Epithelial cell of proximal tubule (primary cell): ENCODE data around the gene POLR1D. TPM values are rescaled to one million over a fixed set of nuclear protein-coding genes. Genes with fewer than 3 reads are reported as not detected.
A peak's percentile ranks its signal among the peaks of the same experiment; 100 is the strongest.

Source experiments
- DNase-seq: peaks from one replicate; pipeline ENCODE4 v3.0.0-alpha.2; 2011; ENCODE audit warnings: low read depth
- H3K4me3 ChIP-seq: 2 replicates; pipeline ENCODE4 v1.5.1; 2011; ENCODE audit warnings: low read depth, mild to moderate bottlenecking, low read length
- CTCF ChIP-seq: conservative IDR thresholded peaks from 2 replicates; pipeline ENCODE4 v1.5.1; 2012; ENCODE audit warnings: low read depth, mild to moderate bottlenecking, low read length
- total RNA-seq: library from RNA; depleted of rRNA; stranded (reverse); fragments of >200 nt; gene quantifications from 2 replicates; pipeline ENCODE4 v1.2.3, GENCODE V29; 2015

Gene POLR1D
- total RNA-seq, 1 donor from 2014 or later = 125 TPM

DNA sequence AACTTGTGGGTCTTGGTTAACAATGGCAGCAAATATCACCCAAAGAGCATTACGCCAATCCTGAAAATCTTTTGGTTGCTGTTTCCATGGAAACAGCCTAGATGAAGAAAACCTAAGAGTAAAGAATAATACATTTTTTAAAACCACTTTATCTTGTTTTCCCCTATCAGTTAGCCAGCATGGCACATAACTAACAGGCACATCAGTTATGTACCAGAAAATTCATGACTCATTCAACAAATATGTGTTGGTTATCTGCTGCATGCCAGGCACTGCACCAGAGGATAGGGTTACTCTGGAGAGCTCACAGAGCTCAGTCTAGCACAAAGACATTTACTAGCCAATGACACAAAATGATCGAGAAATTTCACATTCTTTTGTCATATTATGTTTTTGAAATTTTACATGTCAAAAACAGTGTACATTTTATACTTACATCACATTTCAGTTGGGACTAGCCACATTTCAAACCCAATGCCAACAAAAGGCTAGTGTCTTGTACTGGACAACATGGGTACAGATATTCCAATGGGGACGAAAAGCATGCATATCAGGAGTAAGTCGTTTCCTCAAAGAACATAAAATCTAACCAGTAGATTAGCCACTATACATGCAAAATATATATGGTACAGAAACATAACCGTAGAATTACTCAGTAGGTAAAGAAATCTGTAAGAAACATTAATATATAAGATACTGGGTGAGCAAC, 21.7 kb upstream of the POLR1D start:
- DNase-seq = no peak
- H3K4me3 ChIP-seq = no peak overlapping the region
- TF ChIP-seq CTCF = no peak

- no peak for DNase-seq
- H3K4me3 ChIP-seq = no peak overlapping the region
- no peak for TF ChIP-seq CTCF
These were observed 21.0 kb upstream of the POLR1D start for GRCh38 chr13:27600711-27601110.

GRCh38 chr13:27601208-27601607, 20.5 kb upstream of the POLR1D start:
- no peak overlapping the region for H3K4me3 ChIP-seq
- TF ChIP-seq CTCF = no peak
- DNase-seq = no peak

DNA sequence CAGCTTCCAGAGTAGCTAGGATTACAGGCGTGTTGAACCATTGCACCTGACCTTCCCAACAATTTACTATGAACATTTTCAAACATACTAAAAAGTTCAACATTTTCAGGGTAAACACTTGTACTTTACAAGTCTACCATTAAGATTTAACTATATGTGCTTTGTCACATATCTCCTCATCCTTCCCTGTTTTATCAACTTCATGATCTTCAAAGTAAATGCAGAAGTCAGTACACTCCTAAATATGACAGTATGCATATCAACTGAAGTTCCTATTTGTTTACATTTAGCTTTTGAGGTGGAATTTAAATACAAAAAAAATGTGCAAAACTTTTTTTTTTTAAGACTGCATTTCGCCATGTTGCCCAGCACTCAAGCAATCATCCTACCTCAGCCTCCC, 19.9 kb upstream of the POLR1D start:
- DNase-seq = no peak
- TF ChIP-seq CTCF = no peak
- no peak overlapping the region for H3K4me3 ChIP-seq

- no peak for DNase-seq
- no peak overlapping the region for H3K4me3 ChIP-seq
- no peak for TF ChIP-seq CTCF
These were observed 16.6 kb upstream of the POLR1D start for GRCh38 chr13:27605099-27605498.

DNA sequence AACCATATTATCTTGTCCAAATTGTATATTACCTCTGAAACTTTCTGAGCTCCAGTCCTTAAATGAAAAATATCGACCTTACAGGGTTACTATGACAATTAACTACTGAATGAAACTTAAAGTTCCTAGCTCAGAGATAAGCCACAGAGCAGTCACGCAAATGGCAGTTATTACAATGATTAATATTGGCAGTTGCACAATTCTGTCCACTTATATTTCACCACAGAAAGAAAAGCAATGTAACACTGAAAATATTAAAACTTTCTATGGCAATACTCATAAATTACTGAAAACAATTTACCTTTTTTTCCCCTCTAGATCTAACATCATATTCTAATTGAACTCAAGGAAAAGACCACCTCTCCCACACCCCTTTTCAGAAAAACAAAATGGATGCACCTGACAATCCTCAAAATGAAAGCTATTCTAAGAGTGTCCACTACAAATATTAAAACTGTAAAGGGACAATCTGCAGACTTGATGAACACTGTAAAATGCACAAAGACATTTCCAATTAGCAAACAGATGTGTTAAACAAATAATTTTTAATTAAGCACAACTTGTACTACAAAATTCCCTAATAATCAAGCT, 16.0 kb upstream of the POLR1D start:
- TF ChIP-seq CTCF = no peak
- DNase-seq = no peak
- no peak overlapping the region for H3K4me3 ChIP-seq

DNA sequence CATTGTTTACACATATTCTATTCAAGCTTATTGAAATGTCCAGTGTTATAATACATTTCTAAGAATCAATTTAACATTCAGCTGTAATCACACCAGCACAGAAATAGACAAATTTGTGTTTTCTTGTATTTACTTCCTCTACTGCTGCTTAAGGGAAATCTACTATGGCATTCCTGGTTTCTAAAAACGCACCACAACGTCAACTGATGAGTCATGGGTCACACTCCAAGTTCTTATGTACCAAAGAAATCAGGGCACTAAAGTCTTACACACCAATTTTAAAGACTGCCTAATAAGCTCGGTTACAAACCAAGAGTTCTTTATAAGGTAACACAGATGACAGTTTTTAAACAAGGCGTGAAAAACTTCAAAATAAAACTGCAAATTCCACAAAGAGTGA, 14.6 kb upstream of the POLR1D start:
- no peak overlapping the region for H3K4me3 ChIP-seq
- TF ChIP-seq CTCF = no peak
- peak; percentile 76 for DNase-seq
